C4-2B (cell line): ENCODE results near the gene LRRC47.

ENCODE experiments used
- ZFX ChIP-seq: fragments of 450-650 bp; IDR thresholded peaks from 2 replicates; pipeline ENCODE4 v1.6.1; 2017
- TF ChIP-seq, protein P1 (sequence below): fragments of 450-650 bp; conservative IDR thresholded peaks from 2 replicates; pipeline ENCODE4 v1.5.1; 2017; ENCODE audit warnings: mild to moderate bottlenecking

- TF ChIP-seq, protein P1, sequence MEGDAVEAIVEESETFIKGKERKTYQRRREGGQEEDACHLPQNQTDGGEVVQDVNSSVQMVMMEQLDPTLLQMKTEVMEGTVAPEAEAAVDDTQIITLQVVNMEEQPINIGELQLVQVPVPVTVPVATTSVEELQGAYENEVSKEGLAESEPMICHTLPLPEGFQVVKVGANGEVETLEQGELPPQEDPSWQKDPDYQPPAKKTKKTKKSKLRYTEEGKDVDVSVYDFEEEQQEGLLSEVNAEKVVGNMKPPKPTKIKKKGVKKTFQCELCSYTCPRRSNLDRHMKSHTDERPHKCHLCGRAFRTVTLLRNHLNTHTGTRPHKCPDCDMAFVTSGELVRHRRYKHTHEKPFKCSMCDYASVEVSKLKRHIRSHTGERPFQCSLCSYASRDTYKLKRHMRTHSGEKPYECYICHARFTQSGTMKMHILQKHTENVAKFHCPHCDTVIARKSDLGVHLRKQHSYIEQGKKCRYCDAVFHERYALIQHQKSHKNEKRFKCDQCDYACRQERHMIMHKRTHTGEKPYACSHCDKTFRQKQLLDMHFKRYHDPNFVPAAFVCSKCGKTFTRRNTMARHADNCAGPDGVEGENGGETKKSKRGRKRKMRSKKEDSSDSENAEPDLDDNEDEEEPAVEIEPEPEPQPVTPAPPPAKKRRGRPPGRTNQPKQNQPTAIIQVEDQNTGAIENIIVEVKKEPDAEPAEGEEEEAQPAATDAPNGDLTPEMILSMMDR, result no peak
- no peak for TF ChIP-seq ZFX
Observed at GRCh38 chr1:3756394-3756793, 39.9 kb downstream of the LRRC47 start.
